Vagina (tissue), 2 donors: ENCODE measurements around the gene AFAP1.

Experiments
- CTCF ChIP-seq, 3 experiments: fragments of 450-650 bp in 2 of 3; fragments of 200-600 bp in 1 of 3; sonication (generic) in 1 of 3; IDR thresholded peaks; one replicate each; pipeline ENCODE4 v1.5.1; 2017 to 2019; ENCODE audit warnings: antibody characterized with exemption in 3 of 3, mild to moderate bottlenecking in 2 of 3, moderate library complexity in 2 of 3
- POLR2A ChIP-seq, 2 donors: fragments of 450-650 bp; IDR thresholded peaks; one replicate each; pipeline ENCODE4 v1.6.1; 2017; ENCODE audit warnings: antibody characterized with exemption in 2 of 2, mild to moderate bottlenecking in 2 of 2, moderate library complexity in 2 of 2
- POLR2AphosphoS5 ChIP-seq, 2 donors: sonication (generic); formaldehyde crosslinking; IDR thresholded peaks; one replicate each; pipeline ENCODE4 v1.9.0; 2017; ENCODE audit warnings: antibody characterized with exemption in 2 of 2, mild to moderate bottlenecking in 2 of 2, low read depth in 1 of 2; ENCODE audit not compliant: insufficient read depth in 1 of 2

GRCh38 chr4:7899184-7899869 lies 40.3 kb downstream of the AFAP1 start:
- TF ChIP-seq CTCF (IDR thresholded peaks at IDR 0.05) (no peak), POLR2A (IDR thresholded peaks at IDR 0.05) (no peak), POLR2AphosphoS5 (IDR thresholded peaks at IDR 0.05; ENCODE audit: insufficient read depth in 1 of 2, low read depth in 1 of 2) (no peak)
